Cortex of kidney (tissue), 1 donor: ENCODE measurements around the gene STPG4.

Experiments
- DNase-seq: peaks from one replicate; lab custom pipeline; 2025; lab: John Stamatoyannopoulos, UW

STPG4 gene

GRCh38 chr2:47052847-47053246 lies 102.3 kb downstream of the STPG4 start:
- no peak for DNase-seq

GRCh38 chr2:47051562-47051961 lies 103.5 kb downstream of the STPG4 start:
- DNase-seq: no peak

GRCh38 chr2:47050762-47051161 lies 104.3 kb downstream of the STPG4 start:
- DNase-seq: no peak

DNA sequence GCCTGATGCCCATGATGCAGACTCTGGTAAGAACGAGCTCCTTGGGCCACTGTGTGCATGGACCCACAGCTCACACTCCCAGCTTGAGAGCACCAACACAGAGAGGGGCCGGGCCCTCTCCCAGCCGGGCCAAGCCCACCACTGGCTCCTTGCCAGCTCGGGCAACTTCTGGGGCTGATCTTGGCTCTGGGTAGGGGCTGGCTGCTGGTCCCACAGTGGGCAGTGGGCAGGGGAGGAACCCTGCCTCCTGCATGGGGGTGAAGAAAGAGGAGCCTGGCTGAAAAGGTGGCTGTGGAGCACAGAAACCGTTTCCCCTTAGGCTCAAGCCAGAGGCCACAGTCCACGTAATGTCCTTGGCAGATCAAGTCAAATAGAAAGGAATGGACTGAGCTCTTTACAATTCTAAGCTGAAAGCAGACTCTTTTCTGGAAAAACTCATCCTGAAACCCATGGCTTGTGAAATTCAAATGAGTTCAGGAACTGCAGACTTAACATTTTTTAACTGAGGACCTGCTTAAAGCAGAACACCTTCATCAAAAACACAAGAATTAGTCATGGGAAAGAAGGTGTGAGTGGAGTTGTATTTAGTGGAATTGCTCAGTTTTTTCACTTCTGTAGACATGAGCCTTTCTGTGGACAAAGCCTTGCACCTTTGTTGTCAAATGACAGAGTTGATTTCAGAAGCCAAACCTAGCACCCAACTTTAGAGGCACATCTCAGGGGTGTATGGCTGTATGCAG lies 104.9 kb downstream of the STPG4 start:
- DNase-seq: no peak

GRCh38 chr2:47049502-47049901 lies 105.6 kb downstream of the STPG4 start:
- no peak for DNase-seq

- DNase-seq: no peak
Observed at GRCh38 chr2:47048801-47049480, 106.2 kb downstream of the STPG4 start.

- no peak for DNase-seq
Observed at GRCh38 chr2:47046271-47046670, 108.8 kb downstream of the STPG4 start.

- DNase-seq: no peak
Observed at GRCh38 chr2:47043891-47044239, 111.2 kb downstream of the STPG4 start.

DNA sequence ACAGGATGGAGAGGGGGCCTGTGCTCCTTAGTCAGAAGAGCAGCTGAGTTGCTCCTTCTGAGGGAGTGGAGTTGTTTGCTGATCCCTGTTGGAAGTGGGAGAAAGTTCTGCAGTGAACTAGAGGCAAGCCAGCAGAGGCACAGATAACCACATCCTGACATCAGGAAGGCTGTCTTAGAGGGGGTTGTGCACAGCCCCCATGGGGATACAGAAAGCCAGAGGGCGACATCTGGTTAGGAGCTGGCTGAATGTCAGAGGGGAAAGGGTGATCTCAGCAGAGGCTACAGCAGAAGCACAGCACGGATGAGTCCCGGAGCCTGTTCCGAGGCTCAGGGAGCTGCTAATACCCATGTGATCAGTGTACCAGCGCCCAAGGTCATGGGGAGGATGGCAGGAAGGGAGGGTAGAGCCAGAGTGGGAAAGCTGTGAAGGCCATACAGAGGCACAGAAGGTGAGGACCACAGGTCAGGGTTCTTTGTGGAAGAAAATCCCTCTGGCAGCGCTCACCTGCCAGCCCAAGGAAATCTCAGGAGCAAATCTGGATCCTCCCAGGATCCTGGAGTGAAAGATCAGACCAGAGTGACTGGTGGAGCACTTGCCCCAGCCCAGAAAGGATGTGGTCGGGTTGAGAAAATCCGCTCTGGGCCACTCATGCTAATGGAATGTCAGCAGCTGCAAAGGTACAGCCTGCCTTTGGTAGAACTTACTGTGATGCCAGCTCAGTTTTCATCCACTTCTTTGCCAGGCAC lies 111.8 kb downstream of the STPG4 start:
- DNase-seq: no peak

DNA sequence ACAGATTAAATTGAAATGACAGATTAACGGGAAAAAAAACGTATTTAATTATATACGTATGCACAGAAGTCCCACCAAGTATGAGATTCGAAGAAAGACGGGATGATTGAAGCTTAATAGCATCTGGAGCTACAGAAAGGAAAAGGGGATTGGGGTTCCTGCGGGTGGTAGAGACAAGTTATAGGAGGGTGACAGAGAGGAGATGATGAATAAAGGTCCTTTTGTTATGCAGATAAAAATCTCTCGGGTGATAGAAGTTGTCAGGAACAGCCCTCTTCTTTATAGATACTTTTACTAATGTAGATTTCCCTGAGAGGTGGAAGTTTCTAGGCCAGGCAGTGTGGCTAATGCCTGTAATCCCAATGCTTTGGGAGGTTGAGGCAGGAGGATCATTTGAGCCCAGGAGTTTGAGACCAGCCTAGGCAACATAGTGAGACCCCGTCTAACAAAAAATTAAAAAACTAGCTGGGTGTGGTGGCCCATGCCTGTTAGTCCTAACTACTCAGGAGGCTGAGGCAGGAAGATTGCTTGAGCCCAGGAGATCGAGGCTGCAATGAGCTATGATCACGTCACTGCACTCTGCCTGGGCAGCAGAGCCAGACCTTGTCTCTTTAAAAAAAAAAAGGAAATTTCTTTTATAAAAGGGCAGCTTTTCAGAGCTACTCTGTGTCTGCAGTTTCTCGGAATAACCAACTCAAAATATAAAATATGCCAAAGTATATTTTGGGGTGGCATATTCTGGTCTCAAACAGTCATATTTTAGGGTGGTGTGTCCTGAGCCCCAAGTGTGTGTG lies 113.0 kb downstream of the STPG4 start:
- DNase-seq: no peak

DNA sequence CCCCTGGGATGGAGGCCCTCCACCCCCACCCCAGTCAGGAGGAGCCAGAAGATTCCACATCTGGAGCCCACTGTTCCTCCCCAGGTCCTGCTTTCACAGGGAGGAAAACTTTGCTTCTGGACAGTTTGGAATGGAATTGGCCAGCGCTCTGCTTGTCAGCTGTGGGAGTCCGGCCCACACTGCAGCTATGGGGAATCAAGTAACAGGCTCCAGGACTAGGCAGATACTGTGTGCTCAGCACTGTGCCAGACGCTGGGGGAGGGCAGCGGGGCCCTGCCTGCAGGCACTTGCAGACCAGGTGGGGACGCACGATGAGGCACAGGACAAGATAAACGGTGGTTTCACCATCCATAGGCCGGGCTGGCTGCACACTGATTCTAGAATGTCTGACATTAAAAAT lies 114.0 kb downstream of the STPG4 start:
- no peak for DNase-seq

DNA sequence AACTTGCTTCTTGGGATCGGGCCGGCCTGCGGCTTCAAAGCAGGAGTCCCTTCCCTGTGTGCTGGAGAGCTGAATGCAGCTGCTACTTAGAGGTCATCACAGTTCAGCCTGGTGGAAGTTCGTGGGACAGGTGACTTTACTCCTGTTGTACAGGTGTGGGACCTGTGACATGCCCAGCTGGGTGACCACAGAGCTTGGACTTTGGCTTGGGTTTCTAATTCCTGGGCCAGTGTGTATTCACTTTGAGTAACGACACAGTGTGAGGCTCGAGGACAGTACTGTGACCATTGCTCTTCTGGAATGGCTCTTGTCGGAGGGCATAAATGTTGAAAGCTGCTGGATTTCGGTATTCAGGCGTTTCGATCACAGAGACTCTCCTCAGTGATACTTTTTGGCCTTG lies 114.5 kb downstream of the STPG4 start:
- no peak for DNase-seq

GRCh38 chr2:47039913-47040562 lies 115.1 kb downstream of the STPG4 start:
- DNase-seq: no peak

DNA sequence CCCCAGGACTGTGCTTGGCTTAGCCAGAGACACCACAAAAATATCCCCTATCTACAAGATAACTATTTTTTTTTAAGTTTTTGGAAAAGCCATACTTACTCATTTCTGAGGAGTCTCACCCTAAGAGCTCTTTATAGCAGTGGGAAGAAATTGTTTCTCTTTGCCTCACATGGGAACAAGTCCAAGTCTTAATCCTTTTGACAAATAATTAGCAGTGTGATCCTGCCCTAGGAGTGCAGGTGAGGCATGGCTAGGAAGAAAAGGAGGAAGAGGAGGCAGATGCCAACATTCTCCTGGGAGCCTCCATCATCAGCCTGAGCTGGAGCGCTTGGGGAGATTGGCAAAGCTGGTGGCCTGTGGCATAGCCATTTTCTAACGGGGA lies 115.6 kb downstream of the STPG4 start:
- no peak for DNase-seq

GRCh38 chr2:47038656-47039488 lies 116.2 kb downstream of the STPG4 start:
- DNase-seq: no peak

- no peak for DNase-seq
Observed at GRCh38 chr2:47037678-47038077, 117.4 kb downstream of the STPG4 start.
